H54 (cell line): ENCODE measurements around the gene RASGRF2.
"Not testable (repeated sequence)": the region's sequence is repeated elsewhere in the genome, so short reads cannot be mapped to it uniquely, and the experiment has no call there.

Source experiments
- DNase-seq: peaks from one replicate; pipeline ENCODE4 v3.0.0; 2011; ENCODE audit warnings: low spot score, mixed read lengths; ENCODE audit not compliant: insufficient read length
- FAIRE-seq: peaks from 3 replicates; lab custom pipeline; 2011; peaks lifted over from hg19 to GRCh38; lab: Jason Lieb, UNC
- POLR2A ChIP-seq: IDR thresholded peaks from 2 replicates; pipeline ENCODE4 v1.6.1; 2011; ENCODE audit warnings: low read depth, mild to moderate bottlenecking, low read length

The RASGRF2 gene

GRCh38 chr5:81252904-81253303, 292.7 kb downstream of the RASGRF2 start:
- TF ChIP-seq POLR2A, result no peak
- DNase-seq (no peak), FAIRE-seq (no peak)

- FAIRE-seq, result no peak
- no peak for DNase-seq
Observed at GRCh38 chr5:81253875-81254274, 293.7 kb downstream of the RASGRF2 start.

GRCh38 chr5:81254886-81255559, 294.9 kb downstream of the RASGRF2 start:
- FAIRE-seq, result no peak
- no peak for TF ChIP-seq POLR2A
- DNase-seq, result no peak

More at GRCh38 chr5:81253875-81254274, 293.7 kb downstream of the RASGRF2 start:
- no peak for TF ChIP-seq POLR2A

- no peak for DNase-seq
- no peak for FAIRE-seq
- no peak for TF ChIP-seq POLR2A
Observed at GRCh38 chr5:81256766-81257165, 296.6 kb downstream of the RASGRF2 start.

- DNase-seq, FAIRE-seq: not testable (repeated sequence)
Observed at GRCh38 chr5:81262796-81263195, 302.6 kb downstream of the RASGRF2 start.

- FAIRE-seq (no peak), DNase-seq (no peak)
- TF ChIP-seq POLR2A, result no peak
Observed at GRCh38 chr5:81265101-81265500, 304.9 kb downstream of the RASGRF2 start.

- DNase-seq (peak; percentile 43), FAIRE-seq (peak; percentile 98)
- no peak for TF ChIP-seq POLR2A
Observed at GRCh38 chr5:81268521-81269196, 308.5 kb downstream of the RASGRF2 start.

GRCh38 chr5:81269751-81270393, 309.7 kb downstream of the RASGRF2 start:
- DNase-seq (no peak), FAIRE-seq (no peak)
- TF ChIP-seq POLR2A, result no peak

GRCh38 chr5:81270394-81271027, 310.3 kb downstream of the RASGRF2 start:
- not testable (repeated sequence) for DNase-seq, FAIRE-seq
